ENCODE measurements around the gene CHRM1. TPM values are rescaled to one million over a fixed set of nuclear protein-coding genes. Genes with fewer than 3 reads are reported as not detected.
"Not testable (repeated sequence)": the region's sequence is repeated elsewhere in the genome, so short reads cannot be mapped to it uniquely, and the experiment has no call there.

The CHRM1 gene
- total RNA-seq, 1 donor from 2014 or later, result not detected

- DNase-seq (ENCODE audit: low spot score), result peak; percentile 98
- intact Hi-C loops (cut with DNase I), result loop anchor here (1.0 to 2.0 kb wide), 3 partner anchors 25 to 96 kb away; no protein-coding TSS in a partner anchor
Observed at GRCh38 chr11:62881579-62882430, 39.4 kb downstream of the CHRM1 start.

GRCh38 chr11:62880803-62881578 lies 40.2 kb downstream of the CHRM1 start, which contains the start of gene SLC3A2:
Gene SLC3A2, plus strand, starts transcription at chr11:62880896. Its CDS starts 128 bp downstream, at chr11:62881024.
- intact Hi-C loops (cut with DNase I), result loop anchor here (1.0 to 2.0 kb wide), 3 partner anchors 24 to 95 kb away; no protein-coding TSS in a partner anchor
- peak; percentile 94 for DNase-seq (ENCODE audit: low spot score)

DNA sequence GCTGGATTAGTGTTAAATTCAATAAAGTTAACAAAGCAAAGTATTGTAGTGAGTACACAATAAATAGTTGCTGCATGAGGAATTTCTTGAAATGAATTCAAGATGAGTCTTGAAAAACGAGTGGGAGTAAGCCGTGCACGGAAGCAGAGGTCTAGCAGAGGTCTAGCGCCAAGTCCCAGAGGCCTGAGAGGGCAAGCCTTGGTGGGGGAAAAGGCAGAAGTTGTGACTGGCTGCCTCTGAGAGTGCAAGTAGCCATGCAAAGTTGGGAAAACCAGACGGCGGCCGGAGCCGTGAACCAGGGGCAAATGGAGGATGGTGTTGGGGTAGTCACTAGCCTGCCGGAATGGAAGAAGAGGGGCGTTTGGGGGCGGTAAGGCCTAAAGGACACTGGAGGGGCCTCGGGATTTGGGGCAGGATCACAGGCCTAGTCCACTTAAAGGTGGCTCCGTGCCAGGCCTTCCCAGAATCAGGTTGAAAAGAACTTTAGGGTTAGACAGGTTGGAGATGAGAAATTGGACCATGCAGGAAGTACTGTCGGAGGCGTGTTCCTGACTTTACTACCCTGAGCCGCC lies 40.8 kb downstream of the CHRM1 start:
- no peak for DNase-seq (ENCODE audit: low spot score)
- intact Hi-C loops (cut with DNase I), result loop anchor here (2.0 kb wide), 2 partner anchors 24 to 40 kb away; no protein-coding TSS in a partner anchor

- no peak for DNase-seq (ENCODE audit: low spot score)
- intact Hi-C loops (cut with DNase I), result no loop called here
Observed at GRCh38 chr11:62879235-62879978, 41.8 kb downstream of the CHRM1 start.

DNA sequence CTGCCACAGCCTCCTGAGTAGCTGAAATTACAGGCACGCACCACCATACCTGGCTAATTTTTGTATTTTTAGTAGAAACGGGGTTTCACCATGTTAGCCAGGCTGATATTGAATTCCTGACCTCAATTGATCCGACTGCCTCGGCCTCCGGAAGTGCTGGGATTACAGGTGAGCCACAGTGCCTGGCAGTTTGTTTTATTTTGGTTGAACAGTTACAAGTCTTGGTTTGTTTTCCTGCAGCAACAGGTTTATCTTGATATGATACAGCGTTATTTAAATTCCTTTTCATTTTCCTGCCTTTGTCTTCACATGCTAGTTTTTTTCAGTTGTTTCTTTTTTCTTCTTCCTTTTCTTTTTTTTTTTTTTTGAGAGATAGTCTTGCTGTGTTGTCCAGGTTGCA lies 44.5 kb downstream of the CHRM1 start:
- intact Hi-C loops (cut with DNase I), result no loop called here
- no peak for DNase-seq (ENCODE audit: low spot score)

GRCh38 chr11:62875698-62876478 lies 45.3 kb downstream of the CHRM1 start:
- DNase-seq (ENCODE audit: low spot score), result no peak
- intact Hi-C loops (cut with DNase I), result no loop called here

- no peak for DNase-seq (ENCODE audit: low spot score)
- intact Hi-C loops (cut with DNase I), result no loop called here
Observed at GRCh38 chr11:62874851-62875250, 46.3 kb downstream of the CHRM1 start.

- intact Hi-C loops (cut with DNase I), result no loop called here
- DNase-seq (ENCODE audit: low spot score), result no peak
Observed at GRCh38 chr11:62865635-62866034, 55.5 kb downstream of the CHRM1 start.

- intact Hi-C loops (cut with DNase I), result loop anchor here (2.0 to 5.0 kb wide), 2 partner anchors 77 to 467 kb away; partner anchors contain the start of gene TMEM179B
- no peak for DNase-seq (ENCODE audit: low spot score)
Observed at GRCh38 chr11:62863687-62864335, 57.4 kb downstream of the CHRM1 start.

GRCh38 chr11:62861564-62862192 lies 59.5 kb downstream of the CHRM1 start:
- DNase-seq (ENCODE audit: low spot score), result not testable (repeated sequence)
- intact Hi-C loops (cut with DNase I), result loop anchor here (2.0 to 5.0 kb wide), 2 partner anchors 75 to 464 kb away; partner anchors contain the start of gene TMEM179B

DNA sequence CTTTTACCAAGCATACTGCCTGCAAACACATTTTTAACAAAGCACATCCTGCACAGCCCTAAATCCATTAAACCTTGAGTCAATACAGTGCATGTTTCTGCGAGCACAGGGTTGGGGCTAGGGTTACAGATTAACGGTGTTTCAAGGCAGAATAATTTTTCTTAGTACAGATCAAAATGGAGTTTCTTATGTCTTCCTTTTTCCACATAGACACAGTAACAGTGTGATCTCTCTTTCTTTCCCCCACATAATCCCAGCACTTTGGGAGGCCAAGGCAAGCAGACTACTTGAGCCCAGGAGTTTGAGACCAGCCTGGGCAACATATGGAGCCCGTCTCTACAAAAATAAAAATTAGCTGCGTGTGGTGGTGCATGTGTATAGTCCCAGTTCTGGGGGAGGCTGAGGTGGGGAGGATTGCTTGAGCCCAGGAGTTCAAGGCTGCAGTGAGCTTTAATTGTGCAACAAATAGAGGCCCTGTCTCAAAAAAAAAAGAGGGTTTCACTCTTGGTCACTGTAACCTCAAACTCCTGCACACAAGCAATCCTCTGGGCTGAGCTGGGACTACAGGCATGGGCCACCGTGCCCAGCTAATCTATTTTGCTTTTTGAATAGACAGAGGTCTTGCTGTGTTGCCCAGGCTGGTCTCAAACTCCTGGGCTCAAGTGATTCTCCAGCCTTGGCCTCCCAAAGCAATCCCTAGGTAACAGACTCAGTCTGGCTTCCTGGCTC lies 60.2 kb downstream of the CHRM1 start:
- no peak for DNase-seq (ENCODE audit: low spot score)
- intact Hi-C loops (cut with DNase I), result loop anchor here (5.0 kb wide), 1 partner anchor 464 kb away; no protein-coding TSS in a partner anchor

GRCh38 chr11:62859281-62859703 lies 61.9 kb downstream of the CHRM1 start:
- intact Hi-C loops (cut with DNase I), result loop anchor here (5.0 kb wide), 1 partner anchor 132 kb away; the partner anchor contains the start of genes HNRNPUL2 and TTC9C
- DNase-seq (ENCODE audit: low spot score), result not testable (repeated sequence)

Other genes with a start within 250 kb of the CHRM1 start
- gene UQCC3, start 249.7 kb downstream of the CHRM1 start, total RNA-seq, result 6.9 TPM
- 2.4 TPM for gene LBHD1, start 249.1 kb downstream of the CHRM1 start, total RNA-seq
- 62.9 TPM for gene UBXN1, start 242.3 kb downstream of the CHRM1 start, total RNA-seq
- 2.9 TPM for gene LRRN4CL, start 231.8 kb downstream of the CHRM1 start, total RNA-seq
- gene BSCL2, start 213.9 kb downstream of the CHRM1 start, total RNA-seq, result 13.3 TPM
- gene GNG3, start 213.7 kb downstream of the CHRM1 start, total RNA-seq, result 0.27 TPM
- gene HNRNPUL2, start 193.9 kb downstream of the CHRM1 start, total RNA-seq, result 34.8 TPM
- gene TTC9C, start 192.9 kb downstream of the CHRM1 start, total RNA-seq, result 13.6 TPM
- gene ZBTB3, start 167.2 kb downstream of the CHRM1 start, total RNA-seq, result 10.9 TPM
- gene POLR2G, start 159.8 kb downstream of the CHRM1 start, total RNA-seq, result 45.3 TPM
- gene TAF6L, start 150.0 kb downstream of the CHRM1 start, total RNA-seq, result 9.7 TPM
- gene TMEM179B, start 134.0 kb downstream of the CHRM1 start, total RNA-seq, result 12.0 TPM
- gene TMEM223, start 129.4 kb downstream of the CHRM1 start, total RNA-seq, result 17.7 TPM
- gene NXF1, start 115.9 kb downstream of the CHRM1 start, total RNA-seq, result 36.7 TPM
- gene STX5, start 89.3 kb downstream of the CHRM1 start, total RNA-seq, result 19.7 TPM
- not detected for gene TEX54, start 88.5 kb downstream of the CHRM1 start, total RNA-seq
- gene WDR74, start 81.8 kb downstream of the CHRM1 start, total RNA-seq, result 22.8 TPM
- 38.6 TPM for gene SLC3A2, start 40.5 kb downstream of the CHRM1 start, total RNA-seq
- not detected for gene SLC22A6, start 63.6 kb upstream of the CHRM1 start, total RNA-seq
- gene SLC22A8, start 94.5 kb upstream of the CHRM1 start, total RNA-seq, result not detected
- gene SLC22A24, start 222.9 kb upstream of the CHRM1 start, total RNA-seq, result not detected

Measured in cardiac septum (tissue), 1 donor.